ENCODE results near the gene INPP5E. TPM values are rescaled to one million over a fixed set of nuclear protein-coding genes. Genes with fewer than 3 reads are reported as not detected.

The INPP5E gene
- total RNA-seq, 2 donors from 2014 or later = 6.4 to 9.1 TPM

DNA sequence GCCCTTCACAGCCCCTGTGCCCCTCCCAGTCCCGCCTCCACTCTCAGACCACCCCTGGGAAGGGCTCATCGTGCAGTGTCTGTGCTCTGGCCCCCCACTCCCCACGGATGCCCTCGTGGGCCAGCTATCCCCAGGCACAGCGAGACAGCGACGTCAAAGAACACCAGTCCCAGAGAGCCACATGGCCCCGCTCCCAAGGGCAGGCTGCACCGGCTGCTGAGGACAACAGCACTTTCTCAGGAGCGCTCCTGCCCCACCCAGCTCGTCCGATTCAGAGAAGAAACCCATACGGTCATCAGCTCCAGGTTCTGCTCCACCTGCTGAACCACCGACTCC is 34.9 kb downstream of the INPP5E start:
- H3K4me3 ChIP-seq = no peak overlapping the region
- H3K9me3 ChIP-seq = no peaks in the 10 kb centered on the region
- no peak for DNase-seq (ENCODE audit: low spot score)
- TF ChIP-seq, protein P1, sequence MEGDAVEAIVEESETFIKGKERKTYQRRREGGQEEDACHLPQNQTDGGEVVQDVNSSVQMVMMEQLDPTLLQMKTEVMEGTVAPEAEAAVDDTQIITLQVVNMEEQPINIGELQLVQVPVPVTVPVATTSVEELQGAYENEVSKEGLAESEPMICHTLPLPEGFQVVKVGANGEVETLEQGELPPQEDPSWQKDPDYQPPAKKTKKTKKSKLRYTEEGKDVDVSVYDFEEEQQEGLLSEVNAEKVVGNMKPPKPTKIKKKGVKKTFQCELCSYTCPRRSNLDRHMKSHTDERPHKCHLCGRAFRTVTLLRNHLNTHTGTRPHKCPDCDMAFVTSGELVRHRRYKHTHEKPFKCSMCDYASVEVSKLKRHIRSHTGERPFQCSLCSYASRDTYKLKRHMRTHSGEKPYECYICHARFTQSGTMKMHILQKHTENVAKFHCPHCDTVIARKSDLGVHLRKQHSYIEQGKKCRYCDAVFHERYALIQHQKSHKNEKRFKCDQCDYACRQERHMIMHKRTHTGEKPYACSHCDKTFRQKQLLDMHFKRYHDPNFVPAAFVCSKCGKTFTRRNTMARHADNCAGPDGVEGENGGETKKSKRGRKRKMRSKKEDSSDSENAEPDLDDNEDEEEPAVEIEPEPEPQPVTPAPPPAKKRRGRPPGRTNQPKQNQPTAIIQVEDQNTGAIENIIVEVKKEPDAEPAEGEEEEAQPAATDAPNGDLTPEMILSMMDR (IDR thresholded peaks at IDR 0.05) = no peak
- H3K4me1 ChIP-seq = peaks cover 0 to 19% of the 10 kb centered on the region in 2 donors
- peaks cover 25% of the 10 kb centered on the region for H3K36me3 ChIP-seq
- no peaks in the 10 kb centered on the region for H3K27me3 ChIP-seq
- H3K27ac ChIP-seq = no peak overlapping the region

DNA sequence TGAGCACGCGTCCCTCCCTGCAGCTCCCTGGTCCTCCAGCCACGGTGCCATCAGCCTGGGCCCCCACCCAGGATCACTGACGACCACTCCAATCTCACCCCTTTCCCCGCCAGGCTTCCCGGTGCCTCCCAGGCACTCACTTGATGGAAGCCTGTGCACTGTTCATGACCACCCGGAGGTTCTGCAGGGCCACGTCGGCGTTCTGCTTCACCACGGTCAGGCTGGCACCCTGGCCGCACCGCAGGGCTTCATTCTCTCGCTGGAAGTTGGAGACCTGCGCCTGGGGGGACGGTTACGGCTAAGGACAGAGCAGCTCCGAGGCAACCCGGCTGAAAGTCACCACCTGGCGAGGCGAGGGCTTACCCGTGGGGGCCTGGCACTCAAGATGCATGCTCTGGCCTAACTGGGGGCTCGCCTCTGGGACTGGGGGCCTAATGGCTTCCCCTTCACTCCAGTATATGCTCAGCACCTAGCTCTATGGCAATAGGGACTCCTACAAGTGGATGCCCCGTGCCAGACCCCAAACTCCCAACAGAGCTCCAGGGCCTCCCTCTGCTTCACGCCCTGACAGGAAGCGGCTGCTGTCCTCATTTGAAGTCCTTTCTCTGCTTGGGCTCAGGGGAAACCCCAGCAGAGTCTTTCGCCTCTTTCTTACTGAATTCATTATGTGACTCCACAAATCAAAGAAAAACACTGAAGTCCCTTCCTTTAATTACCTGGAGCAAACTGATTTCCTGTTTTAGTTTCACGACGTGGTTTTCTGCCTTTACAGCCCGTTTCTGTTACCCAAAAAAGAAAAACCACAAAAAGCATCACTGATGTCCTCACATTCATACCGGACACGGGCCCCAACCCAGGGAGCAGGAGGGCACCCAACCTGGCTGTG is 35.5 kb downstream of the INPP5E start:
- H3K27me3 ChIP-seq = no peaks in the 10 kb centered on the region
- no peak overlapping the region for H3K27ac ChIP-seq
- no peaks in the 10 kb centered on the region for H3K9me3 ChIP-seq
- TF ChIP-seq, protein P1 (IDR thresholded peaks at IDR 0.05) = no peak
- DNase-seq (ENCODE audit: low spot score) = no peak
- no peak overlapping the region for H3K4me3 ChIP-seq
- peaks cover 0 to 17% of the 10 kb centered on the region in 2 donors for H3K4me1 ChIP-seq
- H3K36me3 ChIP-seq = peaks cover 25% of the 10 kb centered on the region

DNA sequence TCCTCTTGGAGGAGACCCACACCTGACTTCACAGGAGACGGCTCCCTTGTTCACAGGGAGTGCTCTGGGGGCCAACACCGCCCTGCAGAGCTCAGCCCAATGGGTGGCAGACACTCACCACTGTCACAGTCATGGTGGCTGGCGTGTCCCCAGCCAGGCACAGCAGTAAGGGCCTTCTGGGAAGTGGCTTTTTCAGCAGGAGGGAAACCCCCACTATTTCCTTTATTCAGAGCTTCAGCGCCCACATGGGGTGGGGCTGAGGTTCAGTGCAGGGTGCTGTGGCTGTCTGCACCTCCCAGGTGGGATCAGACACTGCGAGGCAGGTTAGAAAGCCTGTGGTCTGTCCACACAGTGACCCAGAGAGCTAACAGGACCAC is 36.1 kb downstream of the INPP5E start:
- no peak overlapping the region for H3K4me3 ChIP-seq
- DNase-seq (ENCODE audit: low spot score) = no peak
- peaks cover 25% of the 10 kb centered on the region for H3K36me3 ChIP-seq
- H3K27me3 ChIP-seq = no peaks in the 10 kb centered on the region
- H3K27ac ChIP-seq = no peak overlapping the region
- TF ChIP-seq, protein P1 (IDR thresholded peaks at IDR 0.05) = no peak
- peaks cover 0 to 17% of the 10 kb centered on the region in 2 donors for H3K4me1 ChIP-seq
- no peaks in the 10 kb centered on the region for H3K9me3 ChIP-seq

DNA sequence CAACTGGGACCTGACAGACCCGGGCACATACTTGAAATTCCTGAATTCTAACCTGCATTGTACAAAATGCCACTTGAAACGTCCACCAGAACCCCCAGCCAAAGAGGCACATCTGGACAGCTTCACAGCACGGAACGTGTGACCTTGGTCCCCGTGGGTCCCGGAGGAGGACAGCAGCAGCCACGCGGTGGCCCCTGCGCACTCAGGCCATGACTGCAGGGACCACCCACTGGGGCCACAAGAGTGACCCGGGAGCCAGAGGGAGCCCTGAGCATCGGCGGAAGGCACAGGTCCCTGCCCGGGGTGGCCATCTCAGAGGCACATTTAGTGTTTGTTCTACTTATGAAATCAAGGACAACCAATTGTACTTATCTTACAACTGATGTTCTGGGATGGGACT is 37.6 kb downstream of the INPP5E start:
- DNase-seq (ENCODE audit: low spot score) = no peak
- Histone ChIP-seq H3K4me1 (peaks cover 0 to 21% of the 10 kb centered on the region in 2 donors), H3K27me3 (no peaks in the 10 kb centered on the region), H3K27ac (no peak overlapping the region), H3K36me3 (peaks cover 19% of the 10 kb centered on the region), H3K9me3 (no peaks in the 10 kb centered on the region), H3K4me3 (no peak overlapping the region)
- TF ChIP-seq, protein P1 (IDR thresholded peaks at IDR 0.05) = no peak

DNA sequence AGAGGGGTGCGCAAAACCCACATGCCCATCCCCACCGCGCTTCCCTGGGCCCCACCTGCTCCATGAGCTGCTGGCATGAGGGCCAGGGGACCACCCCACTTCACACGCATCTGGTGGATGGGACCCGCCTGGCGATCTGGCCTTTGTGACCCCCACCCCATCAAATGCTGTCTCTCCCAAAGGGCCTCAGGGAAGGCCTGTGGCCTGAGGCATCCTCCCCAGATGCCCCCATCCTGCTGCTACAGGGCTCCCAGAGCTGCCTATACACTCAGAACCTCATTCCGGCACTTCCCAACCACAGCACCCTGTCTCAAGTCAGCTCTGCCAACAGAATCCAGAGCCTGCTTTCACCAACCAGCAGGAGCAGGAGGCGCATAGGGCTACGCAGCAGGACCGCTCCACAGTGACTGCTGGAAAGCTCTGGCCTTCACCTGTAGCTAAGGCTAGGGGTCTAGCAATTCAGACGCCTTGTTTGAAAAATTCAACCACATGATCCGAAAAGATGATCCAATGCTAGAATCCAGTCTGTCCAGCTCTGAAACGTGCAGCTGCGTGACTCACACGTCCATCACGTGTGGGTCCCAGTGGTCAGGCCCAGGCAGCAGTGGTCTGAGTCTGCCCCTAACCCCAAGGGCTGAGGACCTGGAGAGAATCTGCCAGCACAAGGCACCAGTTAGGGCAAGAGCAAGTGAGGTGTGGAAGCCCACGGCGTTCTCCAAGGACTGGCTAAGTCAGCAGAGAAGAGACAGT is 38.3 kb downstream of the INPP5E start:
- H3K36me3 ChIP-seq = peaks cover 14% of the 10 kb centered on the region
- TF ChIP-seq, protein P1 (IDR thresholded peaks at IDR 0.05) = no peak

More for the DNA sequence above, 38.3 kb downstream of the INPP5E start:
- Histone ChIP-seq H3K27ac (no peak overlapping the region), H3K27me3 (no peaks in the 10 kb centered on the region), H3K4me3 (no peak overlapping the region), H3K9me3 (no peaks in the 10 kb centered on the region), H3K4me1 (peaks cover 0 to 21% of the 10 kb centered on the region in 2 donors)
- no peak for DNase-seq (ENCODE audit: low spot score)
